Stimulated activated naive CD8-positive, alpha-beta T cell treated with anti-CD3 and anti-CD28 coated beads, Interleukin-15, Interleukin-2, amounts not matched to agents 100 U/mL and 50 U/mL, for 24 hours (primary cell): ENCODE data around the gene ZBTB38.

Experiments used
- ATAC-seq: fragments of 150-1000 bp; cut with Tn5 transposase; one replicate; pipeline ENCODE4 v1.10.0; 2021
- DNase-seq: peaks from one replicate; pipeline ENCODE4 v3.0.0; 2021

Gene ZBTB38, protein sequence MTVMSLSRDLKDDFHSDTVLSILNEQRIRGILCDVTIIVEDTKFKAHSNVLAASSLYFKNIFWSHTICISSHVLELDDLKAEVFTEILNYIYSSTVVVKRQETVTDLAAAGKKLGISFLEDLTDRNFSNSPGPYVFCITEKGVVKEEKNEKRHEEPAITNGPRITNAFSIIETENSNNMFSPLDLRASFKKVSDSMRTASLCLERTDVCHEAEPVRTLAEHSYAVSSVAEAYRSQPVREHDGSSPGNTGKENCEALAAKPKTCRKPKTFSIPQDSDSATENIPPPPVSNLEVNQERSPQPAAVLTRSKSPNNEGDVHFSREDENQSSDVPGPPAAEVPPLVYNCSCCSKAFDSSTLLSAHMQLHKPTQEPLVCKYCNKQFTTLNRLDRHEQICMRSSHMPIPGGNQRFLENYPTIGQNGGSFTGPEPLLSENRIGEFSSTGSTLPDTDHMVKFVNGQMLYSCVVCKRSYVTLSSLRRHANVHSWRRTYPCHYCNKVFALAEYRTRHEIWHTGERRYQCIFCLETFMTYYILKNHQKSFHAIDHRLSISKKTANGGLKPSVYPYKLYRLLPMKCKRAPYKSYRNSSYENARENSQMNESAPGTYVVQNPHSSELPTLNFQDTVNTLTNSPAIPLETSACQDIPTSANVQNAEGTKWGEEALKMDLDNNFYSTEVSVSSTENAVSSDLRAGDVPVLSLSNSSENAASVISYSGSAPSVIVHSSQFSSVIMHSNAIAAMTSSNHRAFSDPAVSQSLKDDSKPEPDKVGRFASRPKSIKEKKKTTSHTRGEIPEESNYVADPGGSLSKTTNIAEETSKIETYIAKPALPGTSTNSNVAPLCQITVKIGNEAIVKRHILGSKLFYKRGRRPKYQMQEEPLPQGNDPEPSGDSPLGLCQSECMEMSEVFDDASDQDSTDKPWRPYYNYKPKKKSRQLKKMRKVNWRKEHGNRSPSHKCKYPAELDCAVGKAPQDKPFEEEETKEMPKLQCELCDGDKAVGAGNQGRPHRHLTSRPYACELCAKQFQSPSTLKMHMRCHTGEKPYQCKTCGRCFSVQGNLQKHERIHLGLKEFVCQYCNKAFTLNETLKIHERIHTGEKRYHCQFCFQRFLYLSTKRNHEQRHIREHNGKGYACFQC (N-terminal part only)

DNA sequence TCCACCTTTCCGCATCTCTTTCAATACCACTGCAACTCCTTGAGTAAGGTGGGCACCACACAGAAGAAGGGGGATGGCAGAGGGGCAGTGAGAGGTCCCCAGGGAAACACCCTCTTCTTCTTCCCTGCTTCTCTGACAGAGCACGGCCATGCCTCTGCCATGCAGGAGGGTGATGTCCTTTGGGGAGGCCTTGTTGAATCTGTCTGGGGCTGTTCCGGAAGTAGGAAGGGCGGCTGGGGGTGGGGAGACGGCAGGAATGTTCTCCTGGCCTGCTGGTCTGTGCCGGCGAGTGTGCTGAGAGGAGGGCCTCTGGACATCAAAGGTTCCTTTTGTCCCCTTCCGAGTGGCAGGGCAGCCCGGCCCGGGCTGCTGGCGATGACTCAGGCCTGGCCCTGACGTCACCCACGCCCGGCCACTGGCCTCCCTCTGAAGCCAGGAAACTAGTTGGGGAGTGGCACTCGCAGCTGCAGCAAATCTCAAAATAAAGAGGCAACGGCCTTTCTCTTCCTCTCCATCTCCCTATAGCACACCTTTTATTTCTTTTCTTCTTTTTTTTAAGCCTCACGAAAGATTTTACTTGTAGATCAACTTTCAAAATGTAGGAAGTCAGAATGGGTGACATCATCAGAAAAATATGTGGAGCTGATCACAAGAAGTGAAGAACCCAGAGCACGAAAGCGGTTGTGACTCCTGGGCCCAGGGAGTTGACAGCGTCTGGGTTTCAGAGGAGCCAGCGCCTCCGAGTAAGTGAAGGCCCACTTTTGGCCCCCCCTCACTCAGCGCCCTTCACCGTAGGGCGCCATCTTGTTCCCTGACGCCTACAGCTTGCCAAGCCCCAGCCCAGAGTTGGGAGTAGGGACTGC, at the start of gene ZBTB38:
Gene ZBTB38 (plus strand): TSS at position 443 of the 863 bp plus-strand sequence. CDS start 73,885 bp downstream, outside the sequence.
- DNase-seq: no peak
- no peak for ATAC-seq

GRCh38 chr3:141320399-141321108, 47.8 kb upstream of the ZBTB38 start:
- ATAC-seq: no peak
- DNase-seq: no peak

GRCh38 chr3:141321109-141321497, 47.2 kb upstream of the ZBTB38 start:
- DNase-seq: no peak
- ATAC-seq: no peak

GRCh38 chr3:141323936-141324704, 44.2 kb upstream of the ZBTB38 start:
- ATAC-seq (no peak), DNase-seq (no peak)

DNA sequence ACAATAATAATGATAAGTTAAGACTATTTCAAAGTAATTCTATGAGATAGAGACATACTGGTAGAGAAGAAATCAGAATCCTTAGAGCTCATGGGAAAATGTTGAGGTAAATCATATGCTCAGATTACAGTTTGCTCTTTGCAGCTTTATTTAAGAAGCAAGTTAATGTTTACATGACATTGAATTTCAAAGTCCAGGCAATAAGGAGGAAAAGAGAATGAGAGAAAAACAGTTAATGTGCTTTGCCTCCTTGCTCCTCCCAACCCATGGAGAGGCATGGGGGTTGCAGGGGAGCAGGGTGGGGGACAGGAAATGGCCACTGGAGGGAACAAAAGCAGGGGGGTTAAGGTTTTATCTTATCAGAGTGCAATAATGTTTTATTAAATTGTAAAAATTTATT, 42.2 kb upstream of the ZBTB38 start:
- DNase-seq (no peak), ATAC-seq (no peak)

DNA sequence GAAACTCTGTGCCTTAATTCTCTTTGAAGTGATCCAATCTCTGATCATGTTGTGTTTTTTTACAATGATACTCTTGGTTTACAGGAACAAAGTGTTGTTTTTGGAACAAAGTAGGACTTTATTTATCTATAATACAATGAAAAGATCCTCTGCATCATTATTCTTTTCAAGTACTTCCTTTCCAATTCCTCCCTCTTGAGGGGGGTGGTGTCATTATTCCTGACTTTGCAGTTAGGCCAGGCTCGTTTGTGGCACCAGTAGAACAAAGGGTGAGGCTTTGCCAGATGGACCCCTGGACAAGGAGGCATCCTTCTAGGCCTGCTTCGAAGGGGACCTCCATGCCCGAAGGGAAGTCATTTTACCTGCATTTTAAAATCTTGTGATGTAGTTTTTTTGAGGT, 41.7 kb upstream of the ZBTB38 start:
- no peak for DNase-seq
- ATAC-seq: no peak

DNA sequence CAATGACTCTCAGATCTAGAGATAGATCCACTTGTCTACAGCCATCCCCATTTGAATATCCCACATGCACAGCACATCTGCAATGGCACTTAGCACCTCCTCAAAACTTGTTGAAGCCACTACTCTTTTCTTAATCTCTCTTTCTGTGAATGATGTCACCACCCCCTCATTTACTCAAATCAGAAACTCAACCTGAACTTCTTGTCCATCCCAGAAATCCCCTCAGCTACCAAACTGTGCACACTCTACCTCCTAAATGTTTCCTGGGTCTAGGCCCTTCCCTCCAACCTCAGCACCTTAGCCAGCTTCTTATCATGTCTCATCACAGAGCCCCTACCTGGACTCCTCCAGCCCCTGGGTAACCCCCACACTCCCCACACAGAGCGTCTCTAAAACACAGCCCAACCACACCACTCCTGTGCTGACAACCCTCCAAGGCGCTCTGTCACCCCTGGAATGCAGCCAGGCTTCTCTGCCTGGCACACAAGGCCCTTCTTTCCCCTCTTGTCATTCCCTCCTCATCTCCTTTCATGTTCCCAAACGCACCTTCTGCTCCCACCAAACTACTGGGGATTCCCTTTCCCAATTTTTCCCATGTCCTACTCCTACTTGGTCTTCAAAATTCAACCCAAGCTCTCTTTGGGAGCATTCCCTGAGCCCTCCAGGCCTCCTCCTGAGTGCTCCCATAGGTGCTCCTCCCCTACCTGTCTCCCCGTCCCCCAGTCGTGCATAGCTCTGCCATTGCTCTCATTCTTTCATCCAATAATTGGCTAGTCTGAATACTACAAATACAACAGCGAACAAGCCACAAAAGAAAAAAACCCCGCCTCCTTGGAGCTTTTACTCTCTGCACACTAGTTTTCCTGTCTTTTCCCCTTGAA, 39.8 kb upstream of the ZBTB38 start:
- peak; percentile 71 for ATAC-seq
- DNase-seq: no peak

DNA sequence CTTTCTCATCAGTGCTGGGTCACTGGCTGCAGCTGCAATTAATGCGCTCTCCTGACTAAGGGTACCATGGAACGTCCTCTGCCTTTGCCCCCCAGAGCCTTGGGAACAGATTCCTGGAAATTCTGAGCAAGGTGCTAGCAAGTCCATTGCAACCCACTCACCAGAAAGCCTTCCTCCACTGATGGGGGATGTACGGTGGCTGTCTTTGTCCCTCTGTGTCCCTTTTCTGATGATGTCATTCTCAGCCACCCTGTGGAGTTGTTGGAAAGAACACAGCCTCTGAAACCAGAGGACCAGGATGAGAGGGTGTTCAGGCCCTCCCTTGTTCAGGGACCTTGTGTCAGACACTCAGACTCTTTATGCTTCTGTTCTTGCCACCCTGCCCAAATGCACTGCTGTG, 38.1 kb upstream of the ZBTB38 start:
- no peak for ATAC-seq
- DNase-seq: no peak

GRCh38 chr3:141330718-141331376, 37.5 kb upstream of the ZBTB38 start:
- ATAC-seq (no peak), DNase-seq (no peak)

- DNase-seq: no peak
- ATAC-seq: no peak
Observed at GRCh38 chr3:141331377-141332318, 36.7 kb upstream of the ZBTB38 start.

DNA sequence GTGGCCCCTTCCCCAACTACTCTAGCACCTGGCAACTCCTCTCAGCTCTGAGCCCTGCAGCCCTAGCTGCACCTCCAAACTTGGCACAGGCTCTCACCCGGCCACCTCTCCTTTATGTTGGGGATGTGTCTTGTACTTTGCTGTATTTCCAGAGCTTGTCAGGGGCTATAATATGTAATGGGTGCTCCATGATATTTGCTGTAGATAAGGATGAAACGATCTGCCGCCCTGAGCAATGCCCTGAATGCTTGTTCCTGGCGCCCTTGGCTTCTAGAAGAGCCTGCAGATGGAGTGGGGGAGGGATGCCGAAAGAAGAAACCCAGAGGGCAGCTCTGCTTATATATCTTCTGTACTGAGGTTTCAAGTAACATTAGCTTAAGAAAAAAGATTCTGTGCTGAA, 35.9 kb upstream of the ZBTB38 start:
- no peak for ATAC-seq

DNA sequence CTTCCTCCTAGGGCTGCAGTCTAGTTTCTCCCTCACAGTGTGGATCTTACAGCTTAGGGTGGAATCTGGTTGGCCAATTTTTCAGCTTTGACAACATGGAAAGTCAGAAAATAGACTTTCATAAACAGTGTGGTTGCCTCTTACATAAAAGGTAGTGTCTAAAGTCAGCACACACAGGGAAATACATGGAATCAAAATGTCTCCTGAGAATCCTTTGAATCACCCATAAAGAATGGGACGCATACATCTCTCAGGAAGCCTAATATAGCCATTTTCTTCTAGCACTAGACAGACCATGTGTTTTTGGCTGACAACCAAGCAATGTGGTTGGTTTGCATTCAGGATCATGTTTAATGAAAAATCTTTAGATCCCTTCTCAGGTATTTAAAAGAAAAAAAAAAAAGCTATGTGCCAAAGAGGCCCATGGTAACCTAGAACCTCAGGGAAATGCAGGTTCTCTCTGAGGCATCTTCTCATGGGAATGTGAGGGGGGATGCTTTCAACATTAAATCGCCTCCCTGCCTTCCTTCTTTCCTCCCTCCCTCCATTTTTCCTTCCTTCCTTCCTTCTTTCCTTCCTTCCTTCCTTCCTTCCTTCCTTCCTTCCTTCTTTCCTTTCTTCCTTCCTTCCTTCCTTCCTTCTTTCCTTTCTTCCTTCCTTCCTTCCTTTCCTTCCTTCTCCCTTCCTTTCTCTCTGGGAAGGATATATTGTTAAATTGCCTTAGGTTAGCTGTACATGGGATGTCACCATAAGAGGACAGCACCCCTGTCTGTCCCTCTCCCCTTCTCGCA, 34.3 kb upstream of the ZBTB38 start:
- DNase-seq (no peak), ATAC-seq (no peak)

More for the DNA sequence above, 35.9 kb upstream of the ZBTB38 start:
- DNase-seq: no peak

- DNase-seq: no peak
- ATAC-seq: no peak
Observed at GRCh38 chr3:141334627-141335250, 33.6 kb upstream of the ZBTB38 start.

GRCh38 chr3:141335531-141336061, 32.7 kb upstream of the ZBTB38 start:
- ATAC-seq (no peak), DNase-seq (no peak)

GRCh38 chr3:141336672-141337522, 31.4 kb upstream of the ZBTB38 start:
- ATAC-seq: peak; percentile 32
- DNase-seq: no peak
